IMR-90 (cell line): ENCODE measurements around the gene METTL1. TPM values are rescaled to one million over a fixed set of nuclear protein-coding genes. Genes with fewer than 3 reads are reported as not detected.

Experiments used
- ATAC-seq: fragments of 200-7000 bp; cut with Tn5 transposase; 2 replicates; pipeline ENCODE4 v1.9.1; 2020; ENCODE audit warnings: low read depth, mild to moderate bottlenecking, moderate library complexity
- BruUV-seq: library from RNA; stranded (reverse); fragments of 400-500 nt; replicated peaks from 2 replicates; lab custom pipeline; 2021; lab: Mats Ljungman, UMichigan
- CTCF ChIA-PET: fragments of 300-600 bp; formaldehyde crosslinking; extraction: SDS; loops from one replicate; lab custom pipeline; 2021; ENCODE audit warnings: antibody characterized with exemption; lab: Yijun Ruan, JAX
- POLR2A ChIA-PET: fragments of 300-600 bp; sonication (Branson Sonifier 250); formaldehyde crosslinking; loops from one replicate; lab custom pipeline; 2022; ENCODE audit warnings: antibody characterized with exemption; ENCODE audit not compliant: unreplicated experiment; lab: Charles Lee
- DNase-seq: peaks from one replicate; pipeline ENCODE4 v3.0.0; 2013
- H2AFZ ChIP-seq: replicated peaks from 2 replicates; pipeline ENCODE3; 2013; ENCODE audit warnings: low read length, mild to moderate bottlenecking; ENCODE audit not compliant: poor library complexity
- H2AK5ac ChIP-seq: 2 replicates; pipeline ENCODE4 v1.6.1; 2013; ENCODE audit warnings: low read depth, low read length, inconsistent platforms
- H2AK9ac ChIP-seq: replicated peaks from 2 replicates; pipeline ENCODE3; 2013; ENCODE audit warnings: mild to moderate bottlenecking, low read depth, low read length, moderate library complexity; ENCODE audit not compliant: poor library complexity
- H2BK120ac ChIP-seq: 2 replicates; pipeline ENCODE4 v1.6.1; 2013; ENCODE audit warnings: low read depth, low read length, inconsistent platforms
- H2BK15ac ChIP-seq: 3 replicates; pipeline ENCODE4 v1.6.1; 2013; ENCODE audit warnings: low read depth, low read length, inconsistent platforms
- H2BK20ac ChIP-seq: 2 replicates; pipeline ENCODE4 v1.6.1; 2013; ENCODE audit warnings: low read depth, mild to moderate bottlenecking, inconsistent platforms, low read length, moderate library complexity
- H2BK5ac ChIP-seq: 2 replicates; pipeline ENCODE4 v1.6.1; 2013; ENCODE audit warnings: mild to moderate bottlenecking, low read depth, low read length, inconsistent platforms; ENCODE audit not compliant: poor library complexity, severe bottlenecking
- H3K14ac ChIP-seq: replicated peaks from 2 replicates; pipeline ENCODE4 v1.6.1; 2013; ENCODE audit warnings: low read depth, low read length, inconsistent platforms
- H3K18ac ChIP-seq: 2 replicates; pipeline ENCODE4 v1.6.1; 2013; ENCODE audit warnings: low read depth, low read length, control low read depth
- H3K23ac ChIP-seq: 2 replicates; pipeline ENCODE4 v1.6.1; 2013; ENCODE audit warnings: low read depth, low read length, inconsistent platforms
- H3K27ac ChIP-seq: 2 replicates; pipeline ENCODE4 v1.5.1; 2013; ENCODE audit warnings: mild to moderate bottlenecking, control low read depth, low read length; ENCODE audit not compliant: insufficient read depth
- H3K27me3 ChIP-seq: 2 replicates; pipeline ENCODE4 v1.6.1; 2013; ENCODE audit warnings: low read length; ENCODE audit not compliant: control insufficient read depth, insufficient read depth
- H3K36me3 ChIP-seq: 2 replicates; pipeline ENCODE4 v1.6.1; 2013; ENCODE audit warnings: low read length, mixed read lengths; ENCODE audit not compliant: control insufficient read depth, insufficient read depth
- H3K4ac ChIP-seq: 2 replicates; pipeline ENCODE4 v1.6.1; 2013; ENCODE audit warnings: low read depth, low read length, inconsistent platforms
- H3K4me1 ChIP-seq: 2 replicates; pipeline ENCODE4 v1.6.1; 2013; ENCODE audit warnings: low read length, mixed read lengths; ENCODE audit not compliant: control insufficient read depth, insufficient read depth
- H3K4me2 ChIP-seq: 2 replicates; pipeline ENCODE4 v1.6.1; 2013; ENCODE audit warnings: low read depth, mild to moderate bottlenecking, control low read depth, low read length, moderate library complexity
- H3K4me3 ChIP-seq: 2 replicates; pipeline ENCODE4 v1.5.1; 2013; ENCODE audit warnings: low read depth, mild to moderate bottlenecking, control low read depth, low read length, moderate library complexity; ENCODE audit not compliant: insufficient read depth
- H3K56ac ChIP-seq: 2 replicates; pipeline ENCODE4 v1.6.1; 2013; ENCODE audit warnings: low read length, inconsistent platforms; ENCODE audit not compliant: insufficient read depth; ENCODE audit errors: extremely low read depth
- H3K79me1 ChIP-seq, 2 experiments: 2 replicates each; pipeline ENCODE4 v1.6.1; 2013; ENCODE audit warnings: low read length in 2 of 2, inconsistent platforms in 1 of 2, low read depth in 1 of 2
- H3K9ac ChIP-seq: 2 replicates; pipeline ENCODE4 v1.6.1; 2013; ENCODE audit warnings: low read depth, low read length, control low read depth
- H3K9me1 ChIP-seq: 2 replicates; pipeline ENCODE4 v1.6.1; 2013; ENCODE audit warnings: low read length, inconsistent platforms; ENCODE audit not compliant: insufficient read depth
- H3K9me3 ChIP-seq: 2 replicates; pipeline ENCODE4 v1.6.1; 2013; ENCODE audit warnings: low read length; ENCODE audit not compliant: control insufficient read depth, insufficient read depth
- H4K20me1 ChIP-seq: 2 replicates; pipeline ENCODE4 v1.6.1; 2013; ENCODE audit warnings: low read length, inconsistent platforms; ENCODE audit not compliant: insufficient read depth
- H4K5ac ChIP-seq: 2 replicates; pipeline ENCODE4 v1.6.1; 2013; ENCODE audit warnings: mild to moderate bottlenecking, low read depth, low read length, control low read depth
- H4K8ac ChIP-seq, 2 experiments: 2 replicates each; pipeline ENCODE4 v1.6.1; 2013; ENCODE audit warnings: low read depth in 2 of 2, low read length in 2 of 2, control low read depth in 1 of 2, inconsistent platforms in 1 of 2
- H4K91ac ChIP-seq: 2 replicates; pipeline ENCODE4 v1.6.1; 2013; ENCODE audit warnings: low read depth, low read length, inconsistent platforms; ENCODE audit not compliant: insufficient read depth
- BHLHE40 ChIP-seq: fragments of 150-350 bp; IDR thresholded peaks from 2 replicates; pipeline ENCODE4 v1.6.1; 2016; ENCODE audit warnings: mild to moderate bottlenecking, low read depth, low read length
- CEBPB ChIP-seq: IDR thresholded peaks from 2 replicates; pipeline ENCODE4 v1.6.1; 2012; ENCODE audit warnings: low read depth, low read length, improper control_type of control experiment
- FOS ChIP-seq: fragments of 150-350 bp; IDR thresholded peaks from 2 replicates; pipeline ENCODE4 v1.6.1; 2016; ENCODE audit warnings: low read depth, low read length
- MAFK ChIP-seq: IDR thresholded peaks from 2 replicates; pipeline ENCODE4 v1.6.1; 2012; ENCODE audit warnings: low read depth, low read length, improper control_type of control experiment
- MAZ ChIP-seq: IDR thresholded peaks from 2 replicates; pipeline ENCODE4 v1.6.1; 2012; ENCODE audit warnings: low read depth, mild to moderate bottlenecking, low read length, improper control_type of control experiment, moderate library complexity, borderline replicate concordance
- MXI1 ChIP-seq: IDR thresholded peaks from 2 replicates; pipeline ENCODE4 v1.6.1; 2012; ENCODE audit warnings: low read depth, mild to moderate bottlenecking, low read length, moderate library complexity, borderline replicate concordance
- NFE2L2 ChIP-seq: fragments of 150-350 bp; IDR thresholded peaks from 2 replicates; pipeline ENCODE4 v1.6.1; 2016; ENCODE audit warnings: low read depth, mild to moderate bottlenecking, low read length
- POLR2A ChIP-seq: IDR thresholded peaks from 2 replicates; pipeline ENCODE4 v1.6.1; 2012; ENCODE audit warnings: mild to moderate bottlenecking, low read depth, low read length
- RAD21 ChIP-seq: IDR thresholded peaks from 2 replicates; pipeline ENCODE4 v1.6.1; 2012; ENCODE audit warnings: low read length, improper control_type of control experiment
- RCOR1 ChIP-seq: IDR thresholded peaks from 2 replicates; pipeline ENCODE4 v1.6.1; 2012; ENCODE audit warnings: mild to moderate bottlenecking, low read length, improper control_type of control experiment; ENCODE audit not compliant: insufficient replicate concordance
- RFX5 ChIP-seq: IDR thresholded peaks from 2 replicates; pipeline ENCODE4 v1.8.0; 2012; ENCODE audit warnings: low read depth, mild to moderate bottlenecking, low read length, moderate library complexity
- SMC3 ChIP-seq: fragments of 150-350 bp; IDR thresholded peaks from 2 replicates; pipeline ENCODE4 v1.6.1; 2016; ENCODE audit warnings: low read depth, mild to moderate bottlenecking, antibody characterized with exemption, low read length, moderate library complexity
- WGBS, 2 experiments: methylation state at CpG; one replicate each; pipeline versions ENCODE4 v1.1.5 to v1.1.7; 2013; ENCODE audit warnings: missing lambda C conversion rate in 2 of 2; ENCODE audit not compliant: insufficient read length in 1 of 2; ENCODE audit errors: extremely low coverage in 2 of 2; 5-methylcytosine and 5-hydroxymethylcytosine counted together
- dilution Hi-C: fragments of 300-500 bp; cut with HindIII; formaldehyde crosslinking; loops from one replicate; pipeline ENCODE4 v1.14.3; 2018; ENCODE audit warnings: low sequenced_read_pairs; ENCODE audit not compliant: unreplicated experiment
- in situ Hi-C: fragments of 300-500 bp; cut with MboI; formaldehyde crosslinking; loops from 3 replicates; pipeline ENCODE4 v1.14.3; 2019; ENCODE audit warnings: low sequenced_read_pairs, inconsistent platforms, mixed read lengths
- intact Hi-C: fragments of 100-400 bp; cut with micrococcal nuclease; formaldehyde crosslinking; loops from 2 replicates; pipeline ENCODE4 v1.10.0; 2022
- polyA plus RNA-seq, 3 experiments: library from polyadenylated mRNA; depleted of rRNA; stranded (reverse); fragments of >200 nt; gene quantifications; 2 replicates each; pipeline ENCODE4 v1.2.3, GENCODE V29; 2012; ENCODE audit warnings: low replicate concordance in 1 of 3
- total RNA-seq: library from RNA; depleted of rRNA; stranded (reverse); fragments of >200 nt; gene quantifications from 2 replicates; pipeline ENCODE4 v1.2.3, GENCODE V29; 2012
- TF ChIP-seq, protein P1 (sequence below): fragments of 150-350 bp; IDR thresholded peaks from 2 replicates; pipeline ENCODE4 v1.6.1; 2016; ENCODE audit warnings: low read depth, mild to moderate bottlenecking, low read length, moderate library complexity, borderline replicate concordance

Gene METTL1
- total and polyA plus RNA-seq, 2 of the 4 experiments (the other 2 are of a cell fraction): 12.4 to 27.5 TPM

DNA sequence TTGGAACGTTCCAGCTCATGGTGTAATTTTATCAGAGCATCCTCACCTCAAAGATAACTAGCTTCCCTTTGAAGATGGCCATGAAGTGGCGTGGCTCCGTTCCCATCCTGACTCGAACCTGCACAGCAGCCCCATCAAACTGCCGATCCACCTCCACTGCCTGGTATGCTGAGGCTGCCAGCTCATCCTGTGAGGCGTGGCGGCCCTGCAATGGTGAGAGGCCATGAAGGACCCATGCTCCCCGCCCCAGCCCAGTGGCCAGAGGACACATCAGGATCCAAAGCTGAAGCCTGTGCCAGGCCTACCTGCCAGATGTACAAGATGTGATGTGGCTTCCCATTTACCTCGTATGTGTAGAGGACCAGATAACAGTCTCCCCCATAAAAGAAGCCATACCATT lies 35.4 kb upstream of the METTL1 start:
- Histone ChIP-seq H4K5ac (no peak overlapping the region), H4K20me1 (no peaks in the 10 kb centered on the region), H3K56ac (no peak overlapping the region), H2AK9ac (no peak overlapping the region), H3K9me1 (peaks cover 7% of the 10 kb centered on the region; the same call in 1 of the 2 replicates), H3K4me2 (no peak overlapping the region), H3K79me1 (no peaks in the 10 kb centered on the region), H3K27me3 (no peaks in the 10 kb centered on the region), H4K91ac (no peak overlapping the region), H2BK20ac (no peak overlapping the region), H4K8ac (no peak overlapping the region), H3K23ac (no peak overlapping the region), H2BK5ac (no peak overlapping the region), H3K36me3 (peaks cover 47% of the 10 kb centered on the region), H3K9ac (no peak overlapping the region), H3K4me1 (peaks cover 3% of the 10 kb centered on the region; the same call in 1 of the 2 replicates), H3K18ac (no peak overlapping the region), H3K14ac (no peak overlapping the region), H2AFZ (no peak overlapping the region), H3K27ac (no peak overlapping the region), H2BK15ac (no peak overlapping the region), H3K9me3 (no peaks in the 10 kb centered on the region), H3K4ac (no peak overlapping the region), H3K4me3 (no peak overlapping the region), H2AK5ac (no peak overlapping the region), H2BK120ac (no peak overlapping the region)
- 50% methylated on average over 1 of the region's 9 CpGs; no CpG with 5 or more reads in 1 of the 2 experiments for WGBS, 2 experiments
- no peak for TF ChIP-seq BHLHE40
- TF ChIP-seq, protein P1, sequence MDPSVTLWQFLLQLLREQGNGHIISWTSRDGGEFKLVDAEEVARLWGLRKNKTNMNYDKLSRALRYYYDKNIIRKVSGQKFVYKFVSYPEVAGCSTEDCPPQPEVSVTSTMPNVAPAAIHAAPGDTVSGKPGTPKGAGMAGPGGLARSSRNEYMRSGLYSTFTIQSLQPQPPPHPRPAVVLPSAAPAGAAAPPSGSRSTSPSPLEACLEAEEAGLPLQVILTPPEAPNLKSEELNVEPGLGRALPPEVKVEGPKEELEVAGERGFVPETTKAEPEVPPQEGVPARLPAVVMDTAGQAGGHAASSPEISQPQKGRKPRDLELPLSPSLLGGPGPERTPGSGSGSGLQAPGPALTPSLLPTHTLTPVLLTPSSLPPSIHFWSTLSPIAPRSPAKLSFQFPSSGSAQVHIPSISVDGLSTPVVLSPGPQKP: no peak
- TF ChIP-seq MXI1: no peak
- no peak for TF ChIP-seq MAFK
- TF ChIP-seq POLR2A: no peak
- TF ChIP-seq MAZ: no peak
- no peak for TF ChIP-seq RCOR1
- no peak for TF ChIP-seq SMC3
- no peak for TF ChIP-seq CEBPB
- no peak for TF ChIP-seq NFE2L2
- no peak for TF ChIP-seq RAD21
- TF ChIP-seq FOS: no peak
- no peak for TF ChIP-seq RFX5
- intact Hi-C loops: no loop called here
- CTCF ChIA-PET: no interaction called here
- dilution Hi-C loops: no loop called here
- ATAC-seq (no peak), DNase-seq (no peak)
- POLR2A ChIA-PET: no interaction called here
- in situ Hi-C loops: no loop called here
- no TSS peak for BruUV-seq
